ENCODE data around the gene MYO7B. TPM values are rescaled to one million over a fixed set of nuclear protein-coding genes. Genes with fewer than 3 reads are reported as not detected.
A peak's percentile ranks its signal among the peaks of the same experiment; 100 is the strongest.

The MYO7B gene
- total and polyA plus RNA-seq, 9 of the 15 experiments (the other 6 are each of a cell fraction or from before 2014, with no cell fraction given) = 0.08 TPM; not detected in 8

- peaks cover 41 to 88% of the 10 kb centered on the region in 2 experiments for H3K27me3 ChIP-seq (ENCODE audit: control insufficient read depth in 2 of 2, insufficient read depth in 2 of 2, low read length in 2 of 2)
- no peak overlapping the region for H2AFZ ChIP-seq (ENCODE audit: low read depth, low read length)
- peaks cover 6% of the 10 kb centered on the region; the same call in 1 of the 2 replicates for H4K20me1 ChIP-seq (replicated peaks; ENCODE audit: control insufficient read depth, insufficient read depth, low read length)
- no peak for FAIRE-seq
- ATAC-seq = peak; percentile 25; the same call in 2 of the 3 replicates
- TF ChIP-seq L3MBTL2 (IDR thresholded peaks at IDR 0.05) = no peak
- TF ChIP-seq NR2C1 (IDR thresholded peaks at IDR 0.05) = 0 out of 2 replicates have a peak, but pooled peaks have one; percentile 33
- peak; percentile 64; the same call in 1 of the 2 replicates for TF ChIP-seq NR2C1 (tag; IDR thresholded peaks at IDR 0.05)
- no peak for TF ChIP-seq ZNF76 (CRISPR knock-in tag; IDR thresholded peaks at IDR 0.05; ENCODE audit: borderline replicate concordance)
- no peak for TF ChIP-seq ZBTB1 (CRISPR knock-in tag; IDR thresholded peaks at IDR 0.05; ENCODE audit: borderline replicate concordance, low read depth)
- no peak for TF ChIP-seq ZNF436 (CRISPR knock-in tag; IDR thresholded peaks at IDR 0.05)
- no peak for TF ChIP-seq PML (IDR thresholded peaks at IDR 0.05; ENCODE audit: low read length)
- TF ChIP-seq ZNF511 (CRISPR knock-in tag; IDR thresholded peaks at IDR 0.05) = no peak
- no peak for TF ChIP-seq IRF2 (CRISPR knock-in tag; IDR thresholded peaks at IDR 0.05)
- no peak for TF ChIP-seq ZKSCAN3 (CRISPR knock-in tag; IDR thresholded peaks at IDR 0.05)
- no peak for TF ChIP-seq NR2C2 (CRISPR knock-in tag; IDR thresholded peaks at IDR 0.05)
- peak; percentile 48; the same call in 1 of the 2 replicates for TF ChIP-seq NR2C2 (tag; IDR thresholded peaks at IDR 0.05)
- TF ChIP-seq ZNF512 (tag; IDR thresholded peaks at IDR 0.05) = no peak
- no peak for TF ChIP-seq ZNF398 (CRISPR knock-in tag; IDR thresholded peaks at IDR 0.05)
- H3K36me3 ChIP-seq (ENCODE audit: control insufficient read depth, insufficient read depth, low read length) = no peaks in the 10 kb centered on the region
- in situ Hi-C loops (cut with MboI) (no loop called here), intact Hi-C loops (cut with micrococcal nuclease) (no loop called here)
- no peak overlapping the region for H3K4me3 ChIP-seq
- ChIA-PET POLR2A (interaction anchor here (0.5 to 1.0 kb wide), 4 partner anchors 10 to 470 kb away, joined by 3 to 4 read pairs (median 3); no protein-coding TSS in a partner anchor), CTCF (ENCODE audit: low intra/inter-chr PET ratio) (no interaction called here)
- 0 out of 5 replicates have a peak, but pooled peaks cover 0 to 3% of the 10 kb centered on the region in 2 experiments for H3K4me1 ChIP-seq (replicated peaks in 1 of 2; ENCODE audit: control insufficient read depth in 2 of 2, insufficient read depth in 2 of 2, low read length in 2 of 2)
- BruUV-seq (replicated peaks) = no TSS peak
- WGBS (ENCODE audit: insufficient coverage, low coverage, missing lambda C conversion rate) = 7% methylated on average over 11 of the region's 11 CpGs
- H3K4me2 ChIP-seq (ENCODE audit: insufficient read depth, low read length) = no peak overlapping the region
- no peaks in the 10 kb centered on the region for H3K9me1 ChIP-seq (ENCODE audit: control insufficient read depth, insufficient read depth, low read length)
- DNase-seq (ENCODE audit: extremely low read depth in 1 of 4, low spot score in 3 of 4) = no peak
- H3K27ac ChIP-seq (ENCODE audit: extremely low read depth, low read depth, low read length) = no peak overlapping the region
- H3K79me2 ChIP-seq (ENCODE audit: control insufficient read depth, insufficient read depth, low read length) = no peaks in the 10 kb centered on the region
- H3K9me3 ChIP-seq (replicated peaks; ENCODE audit: control insufficient read depth, insufficient read depth, low read depth, low read length) = no peaks in the 10 kb centered on the region
- H3K9ac ChIP-seq (ENCODE audit: insufficient read depth in 1 of 2, low read depth in 2 of 2, low read length in 2 of 2) = peak overlapping the region in 1 of 2 experiments; percentile 40; a peak in 1 of 4 replicates
Measured at GRCh38 chr2:127564429-127565260, 29.2 kb downstream of the MYO7B start.

All from K562 (cell line).